SKM-1 (cell line): ENCODE data around the gene AKR1A1.

Experiments
- DNase-seq: peaks from one replicate; lab custom pipeline; 2025; ENCODE audit not compliant: unreplicated experiment; lab: John Stamatoyannopoulos, UW

Gene AKR1A1

DNA sequence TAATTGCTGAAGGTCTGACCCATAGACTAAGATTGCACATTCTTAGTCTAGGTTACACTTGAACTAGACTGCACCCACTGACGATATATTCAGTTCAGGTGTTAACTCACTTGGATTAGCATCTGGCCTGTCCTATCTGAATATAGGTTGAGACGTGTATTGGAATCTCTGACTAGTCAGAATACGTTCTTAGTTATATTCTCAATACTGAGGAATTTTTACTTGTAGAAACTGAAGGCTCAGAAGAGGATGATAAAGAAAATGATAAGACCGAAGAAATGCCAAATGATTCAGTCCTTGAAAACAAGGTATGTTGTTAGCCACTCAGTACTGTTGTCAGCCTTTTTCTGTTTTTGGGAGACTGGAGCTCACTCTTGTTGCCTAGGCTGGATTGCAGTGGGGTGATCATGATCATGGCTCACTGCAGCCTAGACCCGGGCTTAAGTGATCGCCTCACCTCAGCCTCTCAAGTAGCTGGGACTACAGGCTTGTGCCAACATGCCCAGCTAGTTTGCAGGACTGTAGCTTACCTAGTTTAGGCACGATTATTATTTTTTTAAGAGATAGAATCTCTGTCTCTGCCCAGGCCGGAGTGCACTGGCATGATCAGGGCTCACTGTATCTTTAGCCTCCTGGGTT, 62.4 kb downstream of the AKR1A1 start:
- DNase-seq = no peak

DNA sequence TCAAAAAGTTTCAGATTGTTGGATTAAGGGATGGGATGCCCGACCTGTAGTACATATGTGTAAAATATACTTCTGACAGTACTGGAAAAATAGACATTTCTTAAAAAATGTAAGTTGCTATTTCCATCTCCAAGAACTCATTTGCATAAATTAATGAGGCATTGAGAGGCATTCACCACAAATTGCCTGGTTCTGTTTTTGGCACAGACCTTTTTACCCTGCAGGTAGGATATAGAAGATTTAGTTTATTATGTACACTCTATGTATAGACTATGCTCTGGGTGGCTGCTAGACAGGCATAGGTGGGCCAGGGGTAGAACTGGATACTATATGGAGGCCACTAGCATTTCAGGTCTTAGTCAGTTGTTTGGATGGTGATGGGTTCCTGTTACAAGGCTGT, 65.3 kb downstream of the AKR1A1 start:
- no peak for DNase-seq

DNA sequence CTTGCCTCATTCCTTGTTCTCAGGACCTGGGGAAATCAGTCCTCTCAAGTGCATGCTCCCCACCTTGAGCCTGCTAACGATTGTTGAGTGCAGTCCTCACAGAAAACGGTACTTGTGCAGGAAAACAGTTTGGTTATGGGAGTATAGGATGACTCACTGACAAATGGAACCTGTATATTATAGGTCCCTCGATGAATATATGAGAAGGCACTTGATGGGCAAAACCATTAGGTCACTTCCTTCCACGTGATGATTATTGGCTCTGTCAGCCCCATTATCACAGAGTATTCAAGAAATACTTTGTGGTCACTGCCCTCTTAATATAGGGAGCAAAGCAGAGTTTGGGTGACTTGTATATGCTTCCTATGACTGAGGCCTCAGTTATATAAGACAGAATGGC, 67.0 kb downstream of the AKR1A1 start:
- DNase-seq = no peak

DNA sequence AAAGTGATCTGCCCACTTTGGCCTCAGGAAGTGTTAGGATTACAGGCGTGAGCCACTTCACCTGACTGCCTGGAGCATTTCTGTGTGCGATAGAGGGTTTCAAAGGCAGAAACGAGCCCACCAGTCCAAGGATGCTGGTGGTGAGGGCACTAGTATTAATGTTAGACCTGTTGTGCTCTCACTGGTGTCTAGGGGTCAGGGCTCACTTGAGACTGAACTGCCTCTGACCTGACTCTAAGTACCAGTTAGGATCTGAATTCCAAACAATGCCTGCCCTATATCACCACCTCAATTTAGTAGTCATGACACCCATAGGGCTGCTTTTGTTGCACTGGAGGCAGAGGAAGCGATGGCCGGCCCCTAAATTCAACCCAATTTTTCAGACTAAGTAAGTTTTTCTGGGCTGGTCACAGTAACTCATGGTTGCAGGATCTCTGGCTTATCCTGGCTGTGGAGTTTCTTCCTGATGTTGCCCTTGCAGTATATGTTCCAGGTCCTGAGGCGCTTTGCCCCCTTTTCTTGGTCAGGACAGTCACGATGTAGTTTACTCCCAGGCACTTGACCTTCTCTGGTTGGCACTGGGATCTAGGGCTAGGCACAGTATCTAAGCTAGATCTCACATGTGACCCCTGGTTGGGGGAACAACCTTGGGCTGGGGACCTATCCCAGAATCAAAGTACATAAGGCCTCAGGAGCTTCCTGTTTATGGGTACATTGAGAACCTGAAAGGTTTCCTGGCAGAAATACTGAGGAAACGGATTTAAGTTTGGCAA, 68.7 kb downstream of the AKR1A1 start:
- no peak for DNase-seq
